HepG2 (cell line): Measurements from ENCODE around the gene SLC44A5. TPM values are rescaled to one million over a fixed set of nuclear protein-coding genes. Genes with fewer than 3 reads are reported as not detected.

Experiments
- ATAC-seq: fragments of 200-7000 bp; cut with Tn5 transposase; 3 replicates; pipeline ENCODE4 v1.9.1; 2020; ENCODE audit warnings: mild to moderate bottlenecking, moderate library complexity
- BruUV-seq: library from RNA; stranded (reverse); fragments of 400-500 nt; replicated peaks from 2 replicates; lab custom pipeline; 2021; lab: Mats Ljungman, UMichigan
- CTCF ChIA-PET: fragments of 300-600 bp; formaldehyde crosslinking; extraction: SDS; loops from one replicate; lab custom pipeline; 2021; ENCODE audit warnings: low total read pairs, inconsistent platforms, low intra/inter-chr PET ratio; lab: Yijun Ruan, JAX
- POLR2A ChIA-PET: fragments of 350-600 bp; sonication (Branson Sonifier 250); formaldehyde crosslinking; loops from one replicate; lab custom pipeline; 2020; ENCODE audit warnings: antibody characterized with exemption, inconsistent platforms; lab: Yijun Ruan, JAX
- DNase-seq: peaks from one replicate; pipeline ENCODE4 v3.0.0-alpha.2; 2015; ENCODE audit warnings: low spot score
- FAIRE-seq: peaks from 3 replicates; lab custom pipeline; 2011; peaks lifted over from hg19 to GRCh38; lab: Jason Lieb, UNC
- H2AFZ ChIP-seq: one replicate; pipeline ENCODE4 v1.6.1; 2011; ENCODE audit warnings: low read length, inconsistent platforms
- H3K27ac ChIP-seq: fragments of 300-600 bp; 3 replicates; pipeline ENCODE4 v1.8.0; 2011; ENCODE audit warnings: mixed run types, mild to moderate bottlenecking, mixed read lengths, low read length, inconsistent platforms; ENCODE audit not compliant: insufficient read depth; ENCODE audit errors: extremely low read length
- H3K27me3 ChIP-seq, 2 experiments: fragments of 200-600 bp in 1 of 2; 2 replicates in 1 of 2; 3 replicates in 1 of 2; pipeline versions ENCODE4 v1.6.0 to v1.8.0; 2011; ENCODE audit warnings: low read length in 2 of 2, mild to moderate bottlenecking in 2 of 2, moderate library complexity in 2 of 2, inconsistent platforms in 1 of 2; ENCODE audit not compliant: insufficient read depth in 2 of 2, control insufficient read depth in 1 of 2
- H3K36me3 ChIP-seq, 2 experiments: fragments of 200-600 bp in 1 of 2; replicated peaks in 1 of 2; 2 replicates in 1 of 2; 3 replicates in 1 of 2; pipeline versions ENCODE4 v1.5.1 to v1.8.0; 2011; ENCODE audit warnings: low read length in 2 of 2, inconsistent platforms in 1 of 2; ENCODE audit not compliant: insufficient read depth in 2 of 2, control insufficient read depth in 1 of 2
- H3K4me1 ChIP-seq: 2 replicates; pipeline ENCODE4 v1.5.1; 2012; ENCODE audit warnings: low read length, inconsistent platforms; ENCODE audit not compliant: insufficient read depth
- H3K4me2 ChIP-seq: 2 replicates; pipeline ENCODE4 v1.6.0; 2011; ENCODE audit warnings: low read depth, low read length, inconsistent platforms
- H3K4me3 ChIP-seq, 3 experiments: fragments of 200-600 bp in 1 of 3; sonication (generic), shearing (Covaris generic) in 1 of 3; replicated peaks in 1 of 3; 2 replicates each; pipeline ENCODE4 v1.5.1; 2011 to 2016; ENCODE audit warnings: low read length in 3 of 3, inconsistent platforms in 2 of 3, low read depth in 2 of 3, mild to moderate bottlenecking in 2 of 3, control low read depth in 1 of 3, mixed read lengths in 1 of 3; ENCODE audit not compliant: insufficient read depth in 1 of 3
- H3K79me2 ChIP-seq: one replicate; pipeline ENCODE4 v1.6.1; 2011; ENCODE audit warnings: low read length, inconsistent platforms; ENCODE audit not compliant: insufficient read depth
- H3K9ac ChIP-seq: 2 replicates; pipeline ENCODE4 v1.6.0; 2011; ENCODE audit warnings: mild to moderate bottlenecking, low read depth, low read length, inconsistent platforms; ENCODE audit not compliant: insufficient read depth
- H3K9me3 ChIP-seq: 2 replicates; pipeline ENCODE4 v1.5.1; 2012; ENCODE audit warnings: mild to moderate bottlenecking, low read length
- H4K20me1 ChIP-seq: 2 replicates; pipeline ENCODE4 v1.6.0; 2011; ENCODE audit warnings: inconsistent platforms, mild to moderate bottlenecking, low read length, moderate library complexity; ENCODE audit not compliant: insufficient read depth
- BRCA1 ChIP-seq: sonication (generic); formaldehyde crosslinking; IDR thresholded peaks from 2 replicates; pipeline ENCODE4 v1.4.0; 2020; ENCODE audit warnings: missing genetic modification reagents
- CCDC6 ChIP-seq: sonication (generic); formaldehyde crosslinking; IDR thresholded peaks from 2 replicates; pipeline ENCODE4 v1.8.1; 2022; ENCODE audit warnings: mild to moderate bottlenecking, missing genetic modification reagents, moderate library complexity
- DR1 ChIP-seq: sonication (generic); formaldehyde crosslinking; IDR thresholded peaks from 2 replicates; pipeline ENCODE4 v1.8.0; 2021; ENCODE audit warnings: mild to moderate bottlenecking, missing genetic modification reagents, inconsistent platforms
- ELF4 ChIP-seq: sonication (generic); formaldehyde crosslinking; IDR thresholded peaks from 2 replicates; pipeline ENCODE4 v1.5.0; 2020; ENCODE audit warnings: missing genetic modification reagents, mild to moderate bottlenecking, moderate library complexity, borderline replicate concordance
- ISX ChIP-seq: sonication (generic); formaldehyde crosslinking; conservative IDR thresholded peaks from 2 replicates; pipeline ENCODE4 v1.5.0; 2020; ENCODE audit warnings: missing genetic modification reagents
- NFIC ChIP-seq: IDR thresholded peaks from 2 replicates; pipeline ENCODE4 v1.6.1; 2012; ENCODE audit warnings: mild to moderate bottlenecking, low read length, inconsistent platforms
- RFXANK ChIP-seq: IDR thresholded peaks from 2 replicates; pipeline ENCODE4 v1.6.1; 2016
- SAP130 ChIP-seq: IDR thresholded peaks from 2 replicates; pipeline ENCODE4 v1.6.1; 2016; ENCODE audit warnings: low read depth
- SNRNP70 ChIP-seq: fragments of 200-400 bp; formaldehyde crosslinking; IDR thresholded peaks from 2 replicates; pipeline ENCODE4 v1.6.1; 2017; ENCODE audit warnings: mild to moderate bottlenecking, low read depth, low read length, moderate library complexity
- TOE1 ChIP-seq: sonication (generic); formaldehyde crosslinking; IDR thresholded peaks from 2 replicates; pipeline ENCODE4 v1.4.0; 2020; ENCODE audit warnings: mild to moderate bottlenecking, missing genetic modification reagents
- ZEB1 ChIP-seq: IDR thresholded peaks from 2 replicates; pipeline ENCODE4 v1.6.1; 2012; ENCODE audit warnings: mild to moderate bottlenecking, low read depth, inconsistent platforms; ENCODE audit not compliant: insufficient replicate concordance
- ZFAT ChIP-seq: sonication (generic); formaldehyde crosslinking; conservative IDR thresholded peaks from 2 replicates; pipeline ENCODE4 v1.8.1; 2023; ENCODE audit warnings: missing genetic modification reagents, inconsistent platforms
- ZNF235 ChIP-seq: sonication (generic); formaldehyde crosslinking; IDR thresholded peaks from 2 replicates; pipeline ENCODE4 v1.8.1; 2023; ENCODE audit warnings: mild to moderate bottlenecking, missing genetic modification reagents, borderline replicate concordance
- ZNF24 ChIP-seq: fragments of 450-650 bp; IDR thresholded peaks from 2 replicates; pipeline ENCODE4 v1.6.1; 2017; ENCODE audit warnings: antibody characterized with exemption, mild to moderate bottlenecking
- ZNF264 ChIP-seq: sonication (generic); formaldehyde crosslinking; IDR thresholded peaks from 2 replicates; pipeline ENCODE4 v1.4.0; 2020; ENCODE audit warnings: missing genetic modification reagents
- ZNF576 ChIP-seq: sonication (generic); formaldehyde crosslinking; IDR thresholded peaks from 2 replicates; pipeline ENCODE4 v1.4.0; 2020; ENCODE audit warnings: mild to moderate bottlenecking, missing genetic modification reagents
- in situ Hi-C: cut with HindIII; loops from 2 replicates; pipeline ENCODE4 v1.10.0; 2017; ENCODE audit warnings: low pct_unique_long_range_greater_than_20kb; ENCODE audit not compliant: extremely low pct_ligation_motif_present
- intact Hi-C: fragments of 100-400 bp; cut with micrococcal nuclease; formaldehyde crosslinking; loops from one replicate; pipeline ENCODE4 v1.10.0; 2022; ENCODE audit not compliant: unreplicated experiment
- polyA plus RNA-seq, 8 experiments: library from polyadenylated mRNA; depleted of rRNA in 3 of 8; stranded (reverse) in 7 of 8; unstranded in 1 of 8; fragments of >200 nt; fragmentation: Illumina TruSeq in 4 of 8; extraction: Trizol in 4 of 8; gene quantifications; 2 replicates each; pipeline versions ENCODE4 v1.2.1 to v1.2.3, GENCODE V29; 2011 to 2016; ENCODE audit warnings: low read depth in 4 of 8, missing spikeins in 1 of 8, mixed read lengths in 1 of 8; ENCODE audit not compliant: insufficient read depth in 1 of 8
- total RNA-seq, 5 experiments: library from RNA; depleted of rRNA; stranded (reverse); fragments of >200 nt; fragmentation: Illumina TruSeq; extraction: Trizol; gene quantifications; 2 replicates each; pipeline ENCODE4 v1.2.3, GENCODE V29; 2016; ENCODE audit warnings: low read depth in 1 of 5

Gene SLC44A5
- total and polyA plus RNA-seq, 2 of the 13 experiments (the other 11 are each of a cell fraction or from before 2014, with no cell fraction given) = 8.0 to 16.0 TPM

DNA sequence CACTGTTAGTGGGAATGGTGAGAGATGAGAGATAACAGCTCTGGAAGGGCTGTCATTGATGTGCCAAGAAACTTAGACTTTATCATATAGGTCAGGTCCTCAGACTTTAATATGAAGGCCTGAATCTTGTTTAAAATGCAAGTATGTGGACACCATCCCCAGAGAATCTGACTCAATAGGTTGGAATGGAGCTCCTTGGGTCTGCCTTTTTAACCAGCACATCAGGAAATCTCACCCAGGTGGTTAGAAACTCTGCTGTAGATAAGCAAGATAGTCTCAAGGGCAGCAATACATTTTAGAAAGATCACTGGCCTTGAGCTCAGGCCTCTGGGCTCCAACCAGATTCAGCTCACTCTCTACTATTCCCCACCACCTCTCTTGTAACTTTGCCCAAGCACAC, 180.4 kb downstream of the SLC44A5 start:
- in situ Hi-C loops = no loop called here
- H3K4me3 ChIP-seq = no peak overlapping the region
- H3K27ac ChIP-seq = no peak overlapping the region
- ATAC-seq = no peak
- no peaks in the 10 kb centered on the region for H3K4me1 ChIP-seq
- no peak overlapping the region for H3K9ac ChIP-seq
- POLR2A ChIA-PET = no interaction called here
- BruUV-seq = no TSS peak
- no peaks in the 10 kb centered on the region for H3K79me2 ChIP-seq
- H4K20me1 ChIP-seq = no peaks in the 10 kb centered on the region
- no peaks in the 10 kb centered on the region for H3K36me3 ChIP-seq
- FAIRE-seq = no peak
- no peaks in the 10 kb centered on the region for H3K27me3 ChIP-seq
- intact Hi-C loops = no loop called here
- no peak for DNase-seq
- TF ChIP-seq ELF4 (CRISPR knock-in tag) (no peak), SNRNP70 (no peak), ZFAT (CRISPR knock-in tag) (no peak), DR1 (CRISPR knock-in tag) (no peak), ZNF576 (no peak), RFXANK (CRISPR knock-in tag) (no peak), ZEB1 (no peak), ISX (no peak), ZNF264 (CRISPR knock-in tag) (no peak), ZNF235 (no peak), BRCA1 (CRISPR knock-in tag) (no peak), SAP130 (CRISPR knock-in tag) (no peak), ZNF24 (no peak), TOE1 (CRISPR knock-in tag) (no peak), NFIC (no peak), CCDC6 (CRISPR knock-in tag) (no peak)
- TF ChIP-seq, all 625 proteins: peak for 0
- H2AFZ ChIP-seq = no peak overlapping the region
- no peaks in the 10 kb centered on the region for H3K9me3 ChIP-seq
- no peak overlapping the region for H3K4me2 ChIP-seq
- CTCF ChIA-PET = no interaction called here
